ENCODE data around the gene CDCP2. TPM values are rescaled to one million over a fixed set of nuclear protein-coding genes. Genes with fewer than 3 reads are reported as not detected.
A peak's percentile ranks its signal among the peaks of the same experiment; 100 is the strongest.

CDCP2 gene
- total and polyA plus RNA-seq, 2 of the 8 experiments (the other 6 are each of a cell fraction or from before 2014, with no cell fraction given), result not detected

DNA sequence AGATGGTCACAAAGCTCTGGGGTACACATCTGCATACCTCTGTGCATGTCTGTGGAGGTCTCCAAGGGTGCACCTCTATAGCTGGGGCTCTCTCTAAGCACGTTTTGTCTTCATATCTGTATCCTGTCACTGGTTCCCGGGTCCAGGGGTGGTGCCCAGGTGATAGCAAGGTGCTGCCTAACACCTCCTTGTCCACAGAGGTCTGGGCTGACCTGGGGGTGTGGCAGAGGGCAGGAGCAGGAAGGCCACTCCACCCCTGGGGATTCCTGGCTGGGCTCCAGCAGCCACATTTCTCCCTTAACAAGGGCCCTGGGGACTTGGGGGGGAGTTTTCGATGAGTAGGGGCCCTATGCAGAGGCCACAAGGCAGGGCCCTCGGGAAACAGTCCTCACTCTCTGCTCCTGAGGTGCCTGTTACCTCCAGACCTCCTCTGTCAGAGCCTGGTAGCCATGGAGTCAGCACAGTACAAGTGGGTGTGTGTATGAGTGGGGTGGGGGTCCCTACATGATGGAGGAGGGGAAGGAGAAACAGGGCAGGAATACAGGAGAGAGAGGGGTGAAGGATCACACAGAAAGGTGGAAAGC, 7.0 kb upstream of the CDCP2 start:
- H3K4ac ChIP-seq (replicated peaks; ENCODE audit: insufficient read length, low read depth, low read length), result no peak overlapping the region
- H3K79me2 ChIP-seq (ENCODE audit: control insufficient read depth in 1 of 2, insufficient read depth in 2 of 2, low read length in 2 of 2), result no peaks in the 10 kb centered on the region
- no peaks in the 10 kb centered on the region for H3K79me1 ChIP-seq (ENCODE audit: low read depth, low read length)
- no peak overlapping the region for H2BK5ac ChIP-seq (ENCODE audit: low read depth, low read length)
- H3K56ac ChIP-seq (replicated peaks; ENCODE audit: insufficient read length, low read depth, low read length), result no peak overlapping the region
- CTCF ChIA-PET (ENCODE audit: partially characterized antibody), result interaction anchor here (0.8 to 1.1 kb wide), 2 partner anchors 22 to 35 kb away, joined by 3 to 7 read pairs; no protein-coding TSS in a partner anchor
- no peak overlapping the region for H2BK20ac ChIP-seq (ENCODE audit: low read length)
- no peak overlapping the region for H3K27ac ChIP-seq (ENCODE audit: low read depth, low read length)
- no peaks in the 10 kb centered on the region for H3K27me3 ChIP-seq (replicated peaks in 1 of 4; ENCODE audit: control insufficient read depth in 3 of 4, extremely low read depth in 1 of 4, insufficient read depth in 3 of 4, low read length in 3 of 4)
- no peak overlapping the region for H4K5ac ChIP-seq (ENCODE audit: insufficient read length, low read depth, low read length)
- no peak overlapping the region for H4K91ac ChIP-seq (replicated peaks; ENCODE audit: insufficient read length, low read length)
- H2AK5ac ChIP-seq (ENCODE audit: low read depth, low read length), result no peak overlapping the region
- no peak overlapping the region for H2AFZ ChIP-seq (ENCODE audit: low read length)
- H3K9ac ChIP-seq (replicated peaks in 1 of 4; ENCODE audit: extremely low read depth in 1 of 4, low read depth in 3 of 4, low read length in 3 of 4), result no peak overlapping the region
- no peak overlapping the region for H3K4me3 ChIP-seq (ENCODE audit: extremely low read depth in 1 of 4, insufficient read depth in 2 of 4, low read depth in 3 of 4, low read length in 4 of 4)
- WGBS, 2 experiments (ENCODE audit: extremely low coverage in 1 of 2, insufficient coverage in 1 of 2, insufficient read length in 1 of 2, insufficient replicate concordance in 2 of 2, low coverage in 1 of 2, low lambda C conversion rate in 2 of 2, missing lambda C conversion rate in 1 of 2), result 78% methylated on average over 4 of the region's 4 CpGs; no CpG with 5 or more reads in 1 of the 2 experiments
- 0 out of 2 replicates have a peak overlapping the region, but pooled peaks have one; percentile 31 for H2BK15ac ChIP-seq (ENCODE audit: low read length)
- no peak overlapping the region for H3K14ac ChIP-seq (ENCODE audit: insufficient read length)
- no peaks in the 10 kb centered on the region for H3K23me2 ChIP-seq (ENCODE audit: low read depth, low read length)
- DNase-seq (ENCODE audit: low read depth in 1 of 2, low spot score in 2 of 2) (no peak), FAIRE-seq (no peak)
- no peak overlapping the region for H3K23ac ChIP-seq (ENCODE audit: insufficient read length)
- no peaks in the 10 kb centered on the region for H3K36me3 ChIP-seq (ENCODE audit: control insufficient read depth in 2 of 4, insufficient read depth in 4 of 4, low read length in 3 of 4)
- H3K18ac ChIP-seq (ENCODE audit: extremely low read depth, low read length), result no peak overlapping the region
- POLR2A ChIA-PET (ENCODE audit: partially characterized antibody), result no interaction called here
- H3K4me2 ChIP-seq (ENCODE audit: insufficient read depth in 1 of 2, low read depth in 2 of 2, low read length in 2 of 2), result no peak overlapping the region
- H2BK12ac ChIP-seq (ENCODE audit: low read depth, low read length), result 0 out of 2 replicates have a peak overlapping the region, but pooled peaks have one; percentile 39
- no peaks in the 10 kb centered on the region for H3K9me3 ChIP-seq (ENCODE audit: insufficient read depth in 2 of 2, low read depth in 1 of 2, low read length in 1 of 2)
- H2BK120ac ChIP-seq (replicated peaks; ENCODE audit: low read depth, low read length), result no peak overlapping the region
- no peak overlapping the region; the same call in 1 of the 2 replicates for H4K8ac ChIP-seq (ENCODE audit: extremely low read depth, insufficient read depth, low read length)
- no peaks in the 10 kb centered on the region for H3K4me1 ChIP-seq (replicated peaks in 1 of 4; ENCODE audit: control insufficient read depth in 3 of 4, insufficient read depth in 4 of 4, low read length in 3 of 4)
- no peak for TF ChIP-seq SIX5 (IDR thresholded peaks at IDR 0.05; ENCODE audit: low read depth, low read length)
- TF ChIP-seq POLR2AphosphoS5 (IDR thresholded peaks at IDR 0.05; ENCODE audit: low read depth, low read length), result no peak
- no peak for TF ChIP-seq CEBPB (IDR thresholded peaks at IDR 0.05; ENCODE audit: low read depth, low read length)
- no peak for TF ChIP-seq MAFK (IDR thresholded peaks at IDR 0.05; ENCODE audit: low read depth, low read length)
- no peak for TF ChIP-seq EGR1 (IDR thresholded peaks at IDR 0.05; ENCODE audit: borderline replicate concordance, low read depth, low read length)
- TF ChIP-seq, protein P1, sequence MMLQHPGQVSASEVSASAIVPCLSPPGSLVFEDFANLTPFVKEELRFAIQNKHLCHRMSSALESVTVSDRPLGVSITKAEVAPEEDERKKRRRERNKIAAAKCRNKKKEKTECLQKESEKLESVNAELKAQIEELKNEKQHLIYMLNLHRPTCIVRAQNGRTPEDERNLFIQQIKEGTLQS (IDR thresholded peaks at IDR 0.05; ENCODE audit: insufficient read depth, low read depth, low read length), result no peak
- TF ChIP-seq SUZ12 (IDR thresholded peaks at IDR 0.05; ENCODE audit: low read length), result no peak
- TF ChIP-seq EP300 (IDR thresholded peaks at IDR 0.05; ENCODE audit: borderline replicate concordance in 1 of 2, low read depth in 2 of 2, low read length in 2 of 2), result no peak
- no peak for TF ChIP-seq BCL11A (IDR thresholded peaks at IDR 0.05; ENCODE audit: low read depth in 2 of 2, low read length in 2 of 2)
- no peak for TF ChIP-seq SIN3A (conservative IDR thresholded peaks at IDR 0.05 in 1 of 2, IDR thresholded peaks at IDR 0.05 in 1 of 2; ENCODE audit: low read depth in 1 of 2, low read length in 2 of 2)
- no peak for TF ChIP-seq PHF8 (conservative IDR thresholded peaks at IDR 0.05; ENCODE audit: low read depth, low read length)
- TF ChIP-seq KDM1A (IDR thresholded peaks at IDR 0.05; ENCODE audit: borderline replicate concordance, low read length), result no peak
- H4K20me1 ChIP-seq (replicated peaks in 1 of 2; ENCODE audit: control insufficient read depth in 1 of 2, insufficient read depth in 2 of 2, low read length in 2 of 2), result no peaks in the 10 kb centered on the region

Measured in H1 (cell line).